SW 1271 (cell line): ENCODE results near the gene CELSR1.

Experiments
- DNase-seq, 2 experiments: peaks; one replicate each; lab custom pipeline; 2025; lab: John Stamatoyannopoulos, UW

Gene CELSR1

GRCh38 chr22:46458525-46458924, 78.9 kb downstream of the CELSR1 start:
- no peak for DNase-seq

- DNase-seq: no peak
These were observed 79.6 kb downstream of the CELSR1 start for GRCh38 chr22:46457502-46458488.

- no peak for DNase-seq
These were observed 80.6 kb downstream of the CELSR1 start for GRCh38 chr22:46456818-46457163.

GRCh38 chr22:46455446-46455845, 82.0 kb downstream of the CELSR1 start:
- no peak for DNase-seq

- DNase-seq: no peak
These were observed 82.7 kb downstream of the CELSR1 start for GRCh38 chr22:46454504-46455269.

DNA sequence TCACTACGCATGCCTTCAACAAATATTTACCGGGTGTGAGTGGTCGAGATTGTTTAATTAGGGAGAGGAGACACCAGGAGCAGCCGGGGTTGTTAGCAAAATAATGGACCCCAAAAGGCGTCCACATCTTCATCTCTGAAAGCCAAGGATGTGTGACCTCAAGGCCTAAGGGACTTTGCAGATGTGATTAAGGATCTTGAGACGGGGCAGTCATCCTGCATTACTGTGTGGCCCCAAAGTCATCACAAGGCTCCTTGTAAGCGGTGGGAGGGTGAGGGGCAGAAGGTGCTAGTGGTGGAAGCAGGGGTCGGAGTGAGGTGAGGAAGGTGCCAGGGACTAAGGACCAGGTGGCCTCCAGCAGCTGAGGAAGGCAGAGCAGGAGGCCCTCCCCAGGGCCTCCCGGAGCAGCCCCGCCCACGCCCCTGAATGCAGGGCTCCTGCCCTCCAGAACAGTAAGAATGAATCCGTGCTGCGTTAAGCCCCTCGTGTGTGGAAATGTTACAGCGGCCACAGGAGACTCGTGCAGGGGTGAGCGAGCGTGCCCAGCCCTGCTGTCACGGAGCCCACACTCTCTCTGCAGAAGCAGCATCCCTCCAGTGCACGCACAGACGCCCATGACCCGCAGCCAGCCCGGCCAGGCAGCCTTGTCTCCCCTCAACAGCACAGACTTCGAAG, 83.5 kb downstream of the CELSR1 start:
- DNase-seq: no peak

- no peak for DNase-seq
These were observed 84.2 kb downstream of the CELSR1 start for GRCh38 chr22:46453006-46453828.

DNA sequence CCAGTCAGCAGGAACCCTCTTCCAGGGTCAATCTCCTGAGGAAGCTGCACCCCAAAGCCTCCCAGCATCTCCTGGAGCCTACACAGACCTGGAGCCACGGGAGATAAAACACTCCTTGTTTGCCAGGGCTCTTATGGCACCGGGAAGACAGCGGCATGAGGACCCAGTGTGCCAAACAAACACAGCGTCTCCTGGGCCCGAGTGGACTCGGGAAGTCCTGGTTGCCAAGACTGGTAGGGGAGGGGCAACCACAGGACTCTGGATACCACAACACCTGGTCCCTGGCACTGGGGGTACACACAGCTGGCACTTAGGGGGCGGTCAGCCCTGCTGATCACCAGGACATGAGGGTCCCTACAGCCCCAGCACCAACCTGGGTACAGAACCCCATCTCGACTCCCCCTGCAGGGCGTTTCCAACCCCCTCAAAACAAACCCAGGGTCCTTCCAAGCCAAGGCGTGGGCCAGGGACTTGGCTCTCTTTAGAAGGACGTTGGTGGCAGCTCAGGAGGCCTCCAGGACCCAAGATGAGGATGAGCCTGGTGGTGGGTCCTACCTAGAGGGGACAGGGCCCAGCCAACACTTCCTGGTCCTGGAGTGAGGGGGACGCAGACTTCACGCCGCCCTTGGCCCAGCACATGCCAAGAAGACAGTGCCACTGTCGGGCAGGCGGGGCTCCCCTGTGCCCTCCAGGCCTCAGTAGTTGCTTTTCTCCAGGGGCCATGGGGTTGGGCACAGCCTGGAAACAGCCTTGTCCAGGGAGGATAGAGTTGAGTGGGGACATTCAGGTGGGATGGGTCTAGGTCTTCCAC, 85.0 kb downstream of the CELSR1 start:
- no peak for DNase-seq

DNA sequence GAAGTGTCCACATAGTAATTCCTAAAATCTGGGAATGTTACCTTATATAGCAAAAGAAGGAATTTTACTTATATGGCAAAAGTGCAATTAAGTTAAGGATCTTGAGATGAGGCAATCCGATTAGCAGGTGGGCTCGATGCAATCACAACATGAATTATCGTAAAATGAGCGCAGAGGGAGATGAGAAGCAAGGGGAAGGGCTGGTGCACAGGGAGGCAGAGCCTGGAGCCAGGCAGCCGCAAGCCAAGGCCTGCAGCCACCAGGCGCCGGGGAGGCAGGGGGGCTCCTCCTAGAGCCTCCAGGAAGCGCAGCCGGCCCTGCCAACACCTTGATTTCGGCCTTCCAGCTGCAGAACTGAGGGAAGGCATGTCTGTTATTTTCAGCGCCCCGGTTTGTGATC, 85.7 kb downstream of the CELSR1 start:
- DNase-seq: no peak

DNA sequence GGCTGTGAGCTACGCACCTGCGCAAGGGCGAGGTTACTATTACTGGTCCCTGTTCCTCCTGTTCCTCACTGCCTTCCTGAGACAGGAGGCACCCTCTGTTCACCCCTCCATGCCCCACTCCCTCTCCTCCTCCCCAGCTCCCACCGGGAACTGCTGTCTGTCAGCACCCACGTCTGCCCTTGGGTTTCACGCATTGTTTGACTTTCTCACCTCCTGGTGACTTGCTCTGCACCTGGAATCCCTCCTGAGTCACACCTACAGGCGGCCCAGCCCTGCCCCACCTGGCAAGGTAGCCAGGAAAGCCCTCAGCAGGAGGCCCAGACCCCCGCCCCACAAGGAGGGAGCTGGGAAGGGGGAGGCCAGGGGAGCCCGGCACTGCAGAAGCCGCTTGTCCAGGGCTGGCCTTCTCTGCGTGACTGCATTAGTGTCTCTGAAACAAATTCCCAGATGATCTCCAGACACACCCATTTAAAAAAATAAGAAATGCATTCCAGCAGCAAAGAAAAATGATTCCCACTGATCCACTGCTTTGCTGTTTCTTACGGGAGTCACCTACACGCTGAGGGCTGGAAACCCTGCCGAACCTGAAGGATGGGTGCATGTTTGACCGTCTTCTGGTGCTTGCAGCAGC, 86.4 kb downstream of the CELSR1 start:
- no peak for DNase-seq

- DNase-seq: no peak
These were observed 87.3 kb downstream of the CELSR1 start for GRCh38 chr22:46449974-46450745.

DNA sequence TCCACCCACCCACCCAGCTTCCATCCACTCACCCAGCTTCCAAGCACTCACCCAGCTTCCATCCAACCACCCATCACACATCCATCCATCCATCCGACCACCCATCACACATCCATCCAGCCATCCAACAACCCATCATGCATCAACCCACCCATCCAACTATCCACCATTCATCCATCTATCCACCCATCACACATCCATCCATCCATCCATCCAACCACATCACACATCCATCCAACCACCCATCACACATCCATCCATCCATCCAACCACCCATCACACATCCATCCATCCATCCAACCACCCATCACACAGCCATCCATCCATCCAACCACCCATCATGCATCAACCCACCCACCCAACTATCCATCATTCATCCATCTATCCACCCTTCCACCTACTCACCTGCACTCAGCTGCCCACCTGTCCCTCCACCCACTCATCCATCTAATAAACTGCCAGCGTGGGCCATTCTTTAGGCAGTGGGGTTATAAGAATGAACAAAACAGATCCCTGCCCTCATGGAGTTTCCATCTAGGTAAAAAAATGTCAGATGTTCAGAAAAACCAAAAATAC, 88.2 kb downstream of the CELSR1 start:
- DNase-seq: no peak

- DNase-seq: no peak
These were observed 89.1 kb downstream of the CELSR1 start for GRCh38 chr22:46448333-46448732.

GRCh38 chr22:46447906-46448305, 89.5 kb downstream of the CELSR1 start:
- no peak for DNase-seq

- DNase-seq: no peak
These were observed 90.6 kb downstream of the CELSR1 start for GRCh38 chr22:46446799-46447198.

GRCh38 chr22:46445771-46446420, 91.5 kb downstream of the CELSR1 start:
- no peak for DNase-seq

GRCh38 chr22:46444390-46444854, 93.0 kb downstream of the CELSR1 start:
- DNase-seq: no peak

DNA sequence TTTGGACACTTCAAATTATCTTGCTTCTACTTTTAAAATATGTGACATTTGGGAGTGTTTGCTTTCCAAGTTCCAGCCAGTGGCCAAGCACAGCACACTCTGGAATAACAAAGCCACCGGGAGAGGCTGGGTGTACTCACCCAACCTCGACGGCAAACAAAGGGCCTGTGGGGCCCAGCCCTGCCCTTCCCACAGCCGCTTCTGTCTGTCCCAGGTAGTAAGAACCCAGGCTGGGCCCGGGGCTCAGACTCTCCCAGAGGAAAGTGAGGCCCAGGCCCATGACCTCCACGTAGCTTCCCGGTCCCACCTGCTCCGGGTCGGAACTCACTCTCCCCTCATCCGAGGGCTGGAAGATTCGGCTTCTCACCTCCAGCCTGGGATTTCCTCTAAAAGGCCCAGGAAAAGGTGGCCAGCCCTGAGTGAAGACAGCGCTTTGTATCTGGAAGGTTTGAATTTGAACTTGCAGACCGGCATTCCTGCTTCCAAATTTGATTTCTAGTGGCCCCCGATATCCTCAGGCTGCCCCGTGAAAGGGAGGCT, 93.5 kb downstream of the CELSR1 start:
- DNase-seq: no peak
